T-helper 9 cell (primary cell): ENCODE data around the gene DOK3.

Experiments
- DNase-seq: peaks from one replicate; pipeline ENCODE4 v3.0.0-alpha.2; 2020

DOK3 gene

GRCh38 chr5:177478711-177479646, 30.6 kb downstream of the DOK3 start:
- DNase-seq = no peak

- DNase-seq = no peak
These were observed 31.7 kb downstream of the DOK3 start for GRCh38 chr5:177477701-177478477.

GRCh38 chr5:177476531-177477233, 32.9 kb downstream of the DOK3 start:
- no peak for DNase-seq

- DNase-seq = no peak
These were observed 33.8 kb downstream of the DOK3 start for GRCh38 chr5:177475563-177476427.

- DNase-seq = no peak
These were observed 34.6 kb downstream of the DOK3 start for GRCh38 chr5:177474846-177475562.

- DNase-seq = no peak
These were observed 35.6 kb downstream of the DOK3 start for GRCh38 chr5:177474002-177474476.

- DNase-seq = no peak
These were observed 36.1 kb downstream of the DOK3 start, which contains the start of gene DBN1 for GRCh38 chr5:177473443-177474001. DBN1 (minus strand) TSS chr5:177473634; CDS start chr5:177473521, 113 bp downstream.

- DNase-seq = no peak
These were observed 36.9 kb downstream of the DOK3 start for GRCh38 chr5:177472460-177473442.

GRCh38 chr5:177471610-177472356, 37.8 kb downstream of the DOK3 start:
- no peak for DNase-seq

GRCh38 chr5:177470759-177471536, 38.7 kb downstream of the DOK3 start:
- no peak for DNase-seq

GRCh38 chr5:177469750-177470525, 39.7 kb downstream of the DOK3 start:
- no peak for DNase-seq

GRCh38 chr5:177468685-177469628, 40.7 kb downstream of the DOK3 start:
- DNase-seq = no peak

GRCh38 chr5:177468329-177468684, 41.3 kb downstream of the DOK3 start:
- no peak for DNase-seq

GRCh38 chr5:177467436-177467835, 42.2 kb downstream of the DOK3 start:
- DNase-seq = no peak

GRCh38 chr5:177466861-177467260, 42.8 kb downstream of the DOK3 start:
- DNase-seq = no peak

GRCh38 chr5:177465044-177465443, 44.6 kb downstream of the DOK3 start:
- no peak for DNase-seq
